Right renal cortex interstitium (tissue), 3 donors: ENCODE measurements around the gene CRELD2. TPM values are rescaled to one million over a fixed set of nuclear protein-coding genes. Genes with fewer than 3 reads are reported as not detected.

Experiments used
- polyA plus RNA-seq, 3 donors: library from polyadenylated mRNA; unstranded; fragments of 120-200 nt; gene quantifications; one replicate each; pipeline ENCODE4 v1.2.1, GENCODE V29; 2013; ENCODE audit not compliant: insufficient read length in 3 of 3

The CRELD2 gene
- polyA plus RNA-seq, 3 donors = 23.6 to 28.5 (median 26.4) TPM

Other genes with a start within 250 kb of the CRELD2 start
- 10 to 100 TPM; 31.0 to 33.1 (median 31.7) TPM for gene BRD1, start 90.8 kb upstream of the CRELD2 start, polyA plus RNA-seq
- 10 to 100 TPM; 16.3 to 16.8 (median 16.6) TPM for gene ZBED4, start 64.8 kb upstream of the CRELD2 start, polyA plus RNA-seq
- gene ALG12, start 196 bp upstream of the CRELD2 start, polyA plus RNA-seq = 10 to 100 TPM; 22.7 to 28.2 (median 27.0) TPM
- gene PIM3, start 42.1 kb downstream of the CRELD2 start, polyA plus RNA-seq = 10 to 100 TPM; 12.4 to 16.2 (median 14.5) TPM
- gene IL17REL, start 94.1 kb downstream of the CRELD2 start, polyA plus RNA-seq = under 1 TPM in 1 of 3 donors, not detected in 2; 0.03 TPM
- gene TTLL8, start 139.7 kb downstream of the CRELD2 start, polyA plus RNA-seq = not detected
- 1 to 10 TPM in 1 of 3 donors, under 1 TPM in 2; 0.64 to 1.0 (median 0.90) TPM for gene MLC1, start 166.8 kb downstream of the CRELD2 start, polyA plus RNA-seq
- 1 to 10 TPM in 1 of 3 donors, under 1 TPM in 2; 0.49 to 1.0 (median 0.85) TPM for gene MOV10L1, start 171.4 kb downstream of the CRELD2 start, polyA plus RNA-seq